ENCODE results near the gene LAMB1. TPM values are rescaled to one million over a fixed set of nuclear protein-coding genes. Genes with fewer than 3 reads are reported as not detected.

LAMB1 gene
- total and polyA plus RNA-seq, 2 of the 13 experiments (the other 11 are each of a cell fraction or from before 2014, with no cell fraction given), result 109 to 124 TPM

- TF ChIP-seq HNF4G (IDR thresholded peaks at IDR 0.05; ENCODE audit: borderline replicate concordance, low read depth, low read length) (peak; percentile 56; the same call in 1 of the 2 replicates), HNF4G (CRISPR knock-in tag; IDR thresholded peaks at IDR 0.05; ENCODE audit: borderline replicate concordance, low read depth) (no peak), MLX (CRISPR knock-in tag; IDR thresholded peaks at IDR 0.05) (0 out of 2 replicates have a peak, but pooled peaks have one; percentile 47), ZNF367 (CRISPR knock-in tag; IDR thresholded peaks at IDR 0.05; ENCODE audit: borderline replicate concordance) (no peak), TCF7 (IDR thresholded peaks at IDR 0.05; ENCODE audit: low read depth) (peak; percentile 77), ZNF878 (CRISPR knock-in tag; IDR thresholded peaks at IDR 0.05) (peak; percentile 53; the same call in 1 of the 2 replicates), ELF1 (CRISPR knock-in tag; IDR thresholded peaks at IDR 0.05) (0 out of 2 replicates have a peak, but pooled peaks have one; percentile 26), HOXD1 (CRISPR knock-in tag; IDR thresholded peaks at IDR 0.05) (0 out of 2 replicates have a peak, but pooled peaks have one; percentile 57), FOXA3 (CRISPR knock-in tag; IDR thresholded peaks at IDR 0.05) (peak; percentile 97), ZNF709 (CRISPR knock-in tag; IDR thresholded peaks at IDR 0.05) (peak; percentile 47; the same call in 1 of the 2 replicates), TBX2 (CRISPR knock-in tag; IDR thresholded peaks at IDR 0.05; ENCODE audit: borderline replicate concordance) (peak; percentile 76), MAFK (conservative IDR thresholded peaks at IDR 0.05 in 1 of 2, IDR thresholded peaks at IDR 0.05 in 1 of 2; ENCODE audit: low read length in 2 of 2) (0 out of 4 replicates have a peak, but pooled peaks of 1 of the 2 experiments have one; percentile 2), YY1 (IDR thresholded peaks at IDR 0.05; ENCODE audit: insufficient read depth, insufficient replicate concordance, low read depth, low read length) (peak; percentile 20), GFI1 (CRISPR knock-in tag; IDR thresholded peaks at IDR 0.05; ENCODE audit: borderline replicate concordance) (peak; percentile 81), RERE (CRISPR knock-in tag; IDR thresholded peaks at IDR 0.05; ENCODE audit: low read depth) (peak; percentile 71), PHF5A (CRISPR knock-in tag; IDR thresholded peaks at IDR 0.05; ENCODE audit: low read depth, unreplicated experiment) (peak; percentile 72), ZBTB39 (CRISPR knock-in tag; IDR thresholded peaks at IDR 0.05) (peak; percentile 53; the same call in 1 of the 2 replicates), SSRP1 (CRISPR knock-in tag; IDR thresholded peaks at IDR 0.05) (0 out of 2 replicates have a peak, but pooled peaks have one; percentile 4), KDM4B (CRISPR knock-in tag; IDR thresholded peaks at IDR 0.05) (0 out of 2 replicates have a peak, but pooled peaks have one; percentile 36)
- TF ChIP-seq, protein P1, sequence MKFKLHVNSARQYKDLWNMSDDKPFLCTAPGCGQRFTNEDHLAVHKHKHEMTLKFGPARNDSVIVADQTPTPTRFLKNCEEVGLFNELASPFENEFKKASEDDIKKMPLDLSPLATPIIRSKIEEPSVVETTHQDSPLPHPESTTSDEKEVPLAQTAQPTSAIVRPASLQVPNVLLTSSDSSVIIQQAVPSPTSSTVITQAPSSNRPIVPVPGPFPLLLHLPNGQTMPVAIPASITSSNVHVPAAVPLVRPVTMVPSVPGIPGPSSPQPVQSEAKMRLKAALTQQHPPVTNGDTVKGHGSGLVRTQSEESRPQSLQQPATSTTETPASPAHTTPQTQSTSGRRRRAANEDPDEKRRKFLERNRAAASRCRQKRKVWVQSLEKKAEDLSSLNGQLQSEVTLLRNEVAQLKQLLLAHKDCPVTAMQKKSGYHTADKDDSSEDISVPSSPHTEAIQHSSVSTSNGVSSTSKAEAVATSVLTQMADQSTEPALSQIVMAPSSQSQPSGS (CRISPR knock-in tag; IDR thresholded peaks at IDR 0.05), result 0 out of 2 replicates have a peak, but pooled peaks have one; percentile 58
- TF ChIP-seq, protein P2, sequence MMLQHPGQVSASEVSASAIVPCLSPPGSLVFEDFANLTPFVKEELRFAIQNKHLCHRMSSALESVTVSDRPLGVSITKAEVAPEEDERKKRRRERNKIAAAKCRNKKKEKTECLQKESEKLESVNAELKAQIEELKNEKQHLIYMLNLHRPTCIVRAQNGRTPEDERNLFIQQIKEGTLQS (CRISPR knock-in tag; IDR thresholded peaks at IDR 0.05), result peak; percentile 20; the same call in 1 of the 2 replicates
Measured at GRCh38 chr7:107967420-107967819, 35.5 kb downstream of the LAMB1 start (continued).

Data from HepG2 (cell line).